GM13977 (cell line): Measurements from ENCODE around the gene FDXR.

Experiments used
- DNase-seq: peaks from one replicate; pipeline ENCODE4 v3.0.0; 2012; ENCODE audit warnings: low spot score
- CTCF ChIP-seq: IDR thresholded peaks from 2 replicates; pipeline ENCODE4 v1.5.1; 2012; ENCODE audit warnings: mild to moderate bottlenecking, control low read depth; ENCODE audit not compliant: insufficient read depth; ENCODE audit errors: extremely low read depth, missing control alignments
- in situ Hi-C: fragments of 300-500 bp; cut with MboI; formaldehyde crosslinking; loops from one replicate; pipeline ENCODE4 v1.12.0; 2022; ENCODE audit warnings: low sequenced_read_pairs, low pct_unique_long_range_greater_than_20kb, mixed read lengths, inconsistent platforms; ENCODE audit not compliant: unreplicated experiment

The FDXR gene

GRCh38 chr17:74872313-74873036, at the start of gene FDXR:
Gene FDXR, minus strand, starts transcription at chr17:74872994. Its CDS starts 50 bp downstream, at chr17:74872944.
- no peak for TF ChIP-seq CTCF
- no peak for DNase-seq
- in situ Hi-C loops, result no loop called here

GRCh38 chr17:74922172-74922571, 49.4 kb upstream of the FDXR start:
- no peak for DNase-seq
- TF ChIP-seq CTCF, result no peak
- in situ Hi-C loops, result no loop called here

GRCh38 chr17:74921769-74922168, 49.0 kb upstream of the FDXR start:
- DNase-seq, result no peak
- no peak for TF ChIP-seq CTCF
- in situ Hi-C loops, result no loop called here

GRCh38 chr17:74921026-74921681, 48.4 kb upstream of the FDXR start:
- no peak for DNase-seq
- TF ChIP-seq CTCF, result no peak
- in situ Hi-C loops, result no loop called here

GRCh38 chr17:74920642-74921025, 47.8 kb upstream of the FDXR start:
- no peak for DNase-seq
- in situ Hi-C loops, result no loop called here
- no peak for TF ChIP-seq CTCF

- in situ Hi-C loops, result no loop called here
- DNase-seq, result no peak
- no peak for TF ChIP-seq CTCF
These were observed 47.5 kb upstream of the FDXR start for GRCh38 chr17:74920306-74920620.
